A673 (cell line): ENCODE results near the gene SAMD3.
"Not testable (repeated sequence)": the region's sequence is repeated elsewhere in the genome, so short reads cannot be mapped to it uniquely, and the experiment has no call there.

Experiments used
- EZH2 ChIP-seq: fragments of 200-600 bp; sonication (generic); IDR thresholded peaks from 2 replicates; pipeline ENCODE4 v1.6.1; 2017; ENCODE audit warnings: borderline replicate concordance, low read depth, mild to moderate bottlenecking, mixed read lengths, antibody characterized with exemption, low read length; ENCODE audit not compliant: poor library complexity, severe bottlenecking
- TF ChIP-seq, protein P1 (sequence below): fragments of 300-800, 200-600 bp; sonication (generic); conservative IDR thresholded peaks from 2 replicates; pipeline ENCODE4 v1.5.1; 2017; ENCODE audit warnings: low read depth, mild to moderate bottlenecking, antibody characterized with exemption, low read length, moderate library complexity, mixed read lengths

GRCh38 chr6:130170160-130170559 is 52.6 kb downstream of the SAMD3 start:
- TF ChIP-seq, protein P1, sequence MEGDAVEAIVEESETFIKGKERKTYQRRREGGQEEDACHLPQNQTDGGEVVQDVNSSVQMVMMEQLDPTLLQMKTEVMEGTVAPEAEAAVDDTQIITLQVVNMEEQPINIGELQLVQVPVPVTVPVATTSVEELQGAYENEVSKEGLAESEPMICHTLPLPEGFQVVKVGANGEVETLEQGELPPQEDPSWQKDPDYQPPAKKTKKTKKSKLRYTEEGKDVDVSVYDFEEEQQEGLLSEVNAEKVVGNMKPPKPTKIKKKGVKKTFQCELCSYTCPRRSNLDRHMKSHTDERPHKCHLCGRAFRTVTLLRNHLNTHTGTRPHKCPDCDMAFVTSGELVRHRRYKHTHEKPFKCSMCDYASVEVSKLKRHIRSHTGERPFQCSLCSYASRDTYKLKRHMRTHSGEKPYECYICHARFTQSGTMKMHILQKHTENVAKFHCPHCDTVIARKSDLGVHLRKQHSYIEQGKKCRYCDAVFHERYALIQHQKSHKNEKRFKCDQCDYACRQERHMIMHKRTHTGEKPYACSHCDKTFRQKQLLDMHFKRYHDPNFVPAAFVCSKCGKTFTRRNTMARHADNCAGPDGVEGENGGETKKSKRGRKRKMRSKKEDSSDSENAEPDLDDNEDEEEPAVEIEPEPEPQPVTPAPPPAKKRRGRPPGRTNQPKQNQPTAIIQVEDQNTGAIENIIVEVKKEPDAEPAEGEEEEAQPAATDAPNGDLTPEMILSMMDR = not testable (repeated sequence)
- TF ChIP-seq EZH2 = not testable (repeated sequence)
